KMS-11 (cell line): ENCODE results near the gene SERP1.

Experiments
- H2AFZ ChIP-seq: fragments of 200-600 bp; sonication (generic); 2 replicates; pipeline ENCODE4 v1.6.1; 2016; ENCODE audit warnings: antibody characterized with exemption, mixed run types, low read depth
- H3K27ac ChIP-seq: fragments of 200-600 bp; sonication (generic); 2 replicates; pipeline ENCODE4 v1.6.1; 2016; ENCODE audit warnings: mild to moderate bottlenecking, mixed run types
- H3K27me3 ChIP-seq: fragments of 200-600 bp; sonication (generic); 2 replicates; pipeline ENCODE4 v1.6.1; 2017; ENCODE audit warnings: mild to moderate bottlenecking, low read depth, mixed run types, moderate library complexity; ENCODE audit not compliant: insufficient read depth
- H3K36me3 ChIP-seq: fragments of 200-600 bp; sonication (generic); 2 replicates; pipeline ENCODE4 v1.6.1; 2017; ENCODE audit warnings: mild to moderate bottlenecking, mixed run types; ENCODE audit not compliant: insufficient read depth
- H3K4me1 ChIP-seq: fragments of 200-600 bp; sonication (generic); 2 replicates; pipeline ENCODE4 v1.6.1; 2016; ENCODE audit warnings: mild to moderate bottlenecking, low read depth, mixed run types; ENCODE audit not compliant: poor library complexity, severe bottlenecking
- H3K4me2 ChIP-seq: fragments of 200-600 bp; sonication (generic); 2 replicates; pipeline ENCODE4 v1.7.0; 2016; ENCODE audit warnings: mild to moderate bottlenecking, mixed run types
- H3K4me3 ChIP-seq: fragments of 200-600 bp; sonication (generic); IDR thresholded peaks from 2 replicates; pipeline ENCODE4 v1.6.1; 2017; ENCODE audit warnings: low read depth, low read length, mixed read lengths; ENCODE audit not compliant: insufficient read depth
- H3K79me2 ChIP-seq: fragments of 200-600 bp; sonication (generic); 2 replicates; pipeline ENCODE4 v1.6.1; 2016; ENCODE audit warnings: low read depth, mixed run types; ENCODE audit not compliant: insufficient read depth
- H3K9ac ChIP-seq: fragments of 200-600 bp; sonication (generic); 2 replicates; pipeline ENCODE4 v1.6.1; 2016; ENCODE audit warnings: mild to moderate bottlenecking, mixed run types
- H4K20me1 ChIP-seq: fragments of 200-600 bp; sonication (generic); 2 replicates; pipeline ENCODE4 v1.6.1; 2016; ENCODE audit warnings: mild to moderate bottlenecking, mixed run types; ENCODE audit not compliant: insufficient read depth
- TF ChIP-seq, protein P1 (sequence below): fragments of 200-600 bp; sonication (generic); conservative IDR thresholded peaks from 2 replicates; pipeline ENCODE4 v1.6.1; 2017; ENCODE audit warnings: low read depth, mild to moderate bottlenecking, antibody characterized with exemption, low read length, moderate library complexity, mixed read lengths

Gene SERP1

DNA sequence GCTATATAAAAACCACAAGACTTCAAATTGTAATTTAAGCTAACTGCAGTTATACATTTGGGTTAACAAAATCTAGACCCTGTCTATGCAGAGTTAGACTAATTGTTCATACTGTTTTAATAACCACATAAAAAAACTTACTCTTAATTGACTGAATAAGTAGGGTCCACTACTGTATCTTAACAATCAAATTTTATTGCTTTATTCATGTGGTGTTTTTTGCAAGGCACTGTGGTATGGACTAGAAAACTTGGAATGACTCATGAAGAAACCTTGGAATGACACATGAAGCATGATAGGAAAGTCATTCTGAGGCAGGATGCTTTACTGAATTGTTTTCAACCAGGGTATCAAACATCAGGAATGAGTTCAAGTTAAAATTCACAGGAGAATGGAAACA is 2.3 kb downstream of the SERP1 start:
- Histone ChIP-seq H3K4me1 (peaks cover 45% of the 10 kb centered on the region), H3K9ac (no peak overlapping the region), H3K36me3 (peaks cover 11% of the 10 kb centered on the region; the same call in 1 of the 2 replicates), H2AFZ (no peak overlapping the region), H3K4me3 (no peak overlapping the region), H3K27me3 (no peaks in the 10 kb centered on the region), H3K27ac (no peak overlapping the region), H3K79me2 (peaks cover 71% of the 10 kb centered on the region), H4K20me1 (peaks cover 10% of the 10 kb centered on the region; the same call in 1 of the 2 replicates), H3K4me2 (peak overlapping the region; percentile 85)
- TF ChIP-seq, protein P1, sequence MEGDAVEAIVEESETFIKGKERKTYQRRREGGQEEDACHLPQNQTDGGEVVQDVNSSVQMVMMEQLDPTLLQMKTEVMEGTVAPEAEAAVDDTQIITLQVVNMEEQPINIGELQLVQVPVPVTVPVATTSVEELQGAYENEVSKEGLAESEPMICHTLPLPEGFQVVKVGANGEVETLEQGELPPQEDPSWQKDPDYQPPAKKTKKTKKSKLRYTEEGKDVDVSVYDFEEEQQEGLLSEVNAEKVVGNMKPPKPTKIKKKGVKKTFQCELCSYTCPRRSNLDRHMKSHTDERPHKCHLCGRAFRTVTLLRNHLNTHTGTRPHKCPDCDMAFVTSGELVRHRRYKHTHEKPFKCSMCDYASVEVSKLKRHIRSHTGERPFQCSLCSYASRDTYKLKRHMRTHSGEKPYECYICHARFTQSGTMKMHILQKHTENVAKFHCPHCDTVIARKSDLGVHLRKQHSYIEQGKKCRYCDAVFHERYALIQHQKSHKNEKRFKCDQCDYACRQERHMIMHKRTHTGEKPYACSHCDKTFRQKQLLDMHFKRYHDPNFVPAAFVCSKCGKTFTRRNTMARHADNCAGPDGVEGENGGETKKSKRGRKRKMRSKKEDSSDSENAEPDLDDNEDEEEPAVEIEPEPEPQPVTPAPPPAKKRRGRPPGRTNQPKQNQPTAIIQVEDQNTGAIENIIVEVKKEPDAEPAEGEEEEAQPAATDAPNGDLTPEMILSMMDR = no peak

DNA sequence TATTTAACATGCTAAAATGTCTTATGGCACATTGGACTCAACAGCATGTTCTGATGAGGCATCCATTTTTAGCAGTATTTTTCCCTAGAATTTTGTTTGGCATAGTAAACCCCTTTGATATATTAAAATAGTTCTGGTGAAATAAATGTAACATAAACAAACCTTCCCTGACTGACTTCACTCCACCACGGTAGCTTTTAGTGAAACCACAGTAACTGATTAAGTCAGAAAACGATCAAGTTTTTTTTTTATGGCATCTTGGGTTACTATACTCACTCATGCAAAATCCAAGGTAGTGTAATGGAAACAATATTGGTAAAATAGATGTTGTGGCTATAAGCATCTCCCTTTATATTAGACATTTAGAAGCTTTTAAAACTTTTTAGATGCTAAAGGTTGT is 2.8 kb downstream of the SERP1 start:
- Histone ChIP-seq H3K36me3 (peaks cover 11% of the 10 kb centered on the region; the same call in 1 of the 2 replicates), H3K4me3 (no peak overlapping the region), H2AFZ (no peak overlapping the region), H3K27ac (no peak overlapping the region), H3K79me2 (peaks cover 66% of the 10 kb centered on the region), H3K27me3 (no peaks in the 10 kb centered on the region), H3K9ac (no peak overlapping the region), H3K4me1 (peaks cover 40% of the 10 kb centered on the region), H3K4me2 (peak overlapping the region; percentile 85), H4K20me1 (peaks cover 10% of the 10 kb centered on the region; the same call in 1 of the 2 replicates)
- TF ChIP-seq, protein P1 = no peak

DNA sequence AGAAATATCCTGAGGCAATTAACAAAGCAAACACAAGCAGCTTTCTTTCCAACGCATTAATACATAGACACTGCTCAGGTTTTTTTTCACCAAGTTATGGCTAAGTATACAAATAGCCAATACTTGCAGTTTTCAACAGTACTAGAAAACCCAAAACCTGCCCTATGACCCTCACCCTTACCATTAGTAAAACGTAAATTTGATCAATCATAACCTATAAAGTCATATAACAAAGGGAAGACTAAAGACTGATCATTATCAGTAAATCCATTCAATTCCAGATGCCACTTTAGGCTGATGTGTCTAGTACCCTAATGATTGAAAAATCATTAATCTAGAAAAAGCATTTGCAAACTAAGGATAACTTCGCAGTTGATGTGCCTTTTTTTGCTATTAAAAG is 3.2 kb downstream of the SERP1 start:
- H3K9ac ChIP-seq = no peak overlapping the region
- H3K27ac ChIP-seq = no peak overlapping the region
- H3K4me3 ChIP-seq = no peak overlapping the region
- H3K36me3 ChIP-seq = peaks cover 11% of the 10 kb centered on the region; the same call in 1 of the 2 replicates
- peak overlapping the region; percentile 85; the same call in 1 of the 2 replicates for H3K4me2 ChIP-seq
- no peak overlapping the region for H2AFZ ChIP-seq
- TF ChIP-seq, protein P1 = no peak
- H3K79me2 ChIP-seq = peaks cover 62% of the 10 kb centered on the region
- no peaks in the 10 kb centered on the region for H3K27me3 ChIP-seq
- peaks cover 36% of the 10 kb centered on the region for H3K4me1 ChIP-seq
- H4K20me1 ChIP-seq = peaks cover 10% of the 10 kb centered on the region; the same call in 1 of the 2 replicates

DNA sequence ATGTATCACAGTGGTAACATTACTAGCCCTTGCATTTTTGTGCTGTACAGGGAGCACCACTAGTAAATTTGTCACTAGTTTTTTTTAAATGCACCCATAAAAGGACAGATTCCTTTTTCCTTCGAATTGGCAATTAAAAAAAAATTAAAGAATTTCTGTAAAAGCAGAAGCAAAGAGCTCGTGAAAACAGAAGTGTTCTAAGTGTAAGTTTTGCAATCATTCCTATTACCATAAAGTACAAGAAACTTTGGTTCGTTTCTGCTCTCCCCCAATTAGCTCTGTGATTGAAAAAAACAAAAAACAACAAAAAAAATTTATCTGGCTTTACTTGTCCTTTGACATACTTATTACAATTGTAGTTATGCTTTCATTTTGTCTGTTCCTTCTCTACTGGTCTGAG is 5.3 kb downstream of the SERP1 start:
- Histone ChIP-seq H3K4me2 (no peak overlapping the region), H3K27me3 (no peaks in the 10 kb centered on the region), H3K4me3 (no peak overlapping the region), H2AFZ (no peak overlapping the region), H3K4me1 (peaks cover 29% of the 10 kb centered on the region), H3K27ac (no peak overlapping the region), H3K9ac (no peak overlapping the region), H3K36me3 (peaks cover 11% of the 10 kb centered on the region; the same call in 1 of the 2 replicates), H3K79me2 (peaks cover 47% of the 10 kb centered on the region), H4K20me1 (peaks cover 10% of the 10 kb centered on the region; the same call in 1 of the 2 replicates)
- TF ChIP-seq, protein P1 = no peak
